ENCODE measurements around the gene KYAT1.
"Not testable (repeated sequence)": the region's sequence is repeated elsewhere in the genome, so short reads cannot be mapped to it uniquely, and the experiment has no call there.

The KYAT1 gene

DNA sequence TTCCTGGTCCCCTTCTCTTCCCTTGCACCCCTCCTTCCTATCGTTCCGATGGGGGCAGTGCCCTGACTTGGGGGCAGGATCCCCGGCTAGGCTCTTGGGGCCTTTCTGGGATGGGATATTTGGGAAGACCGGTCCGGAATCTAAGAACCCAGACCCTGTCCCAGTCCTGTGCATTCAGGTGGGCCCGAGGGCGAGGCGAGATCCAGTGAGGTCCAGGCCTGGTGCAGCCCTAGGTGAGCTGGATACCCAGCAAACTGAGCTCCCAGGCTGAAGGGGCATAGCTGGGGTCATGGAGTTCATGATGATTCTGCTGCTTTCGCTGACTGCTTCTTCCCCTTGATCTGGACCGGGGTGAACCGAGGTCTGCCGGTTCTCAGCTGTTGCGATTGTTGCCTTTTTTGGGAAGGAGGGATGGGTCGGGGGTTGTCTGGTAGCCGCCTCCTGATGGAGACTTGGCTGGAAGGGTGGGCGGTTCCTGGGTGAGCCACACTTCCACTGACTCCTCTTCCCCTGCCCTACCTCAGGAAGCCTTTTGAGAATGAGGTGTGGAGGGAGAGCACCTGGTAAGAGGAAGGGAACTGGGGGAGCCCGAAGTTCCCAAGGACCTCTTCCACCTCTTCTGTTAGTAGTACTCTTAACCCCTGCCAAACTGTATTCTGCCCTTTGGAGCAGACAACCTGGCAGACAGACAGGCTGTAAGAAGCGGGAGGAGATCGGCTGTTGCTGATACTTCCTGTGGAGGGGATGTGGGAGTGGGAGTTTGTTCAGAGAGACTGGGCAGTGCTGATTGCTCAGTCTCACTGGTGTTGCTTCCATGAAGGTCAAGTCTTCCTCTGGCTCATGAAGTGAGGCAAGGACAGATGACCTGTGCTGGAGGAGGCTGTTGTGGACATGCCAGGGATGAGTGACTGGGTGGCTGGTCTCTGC is 1.2 kb upstream of the KYAT1 start:
- DNase-seq: no peak

DNA sequence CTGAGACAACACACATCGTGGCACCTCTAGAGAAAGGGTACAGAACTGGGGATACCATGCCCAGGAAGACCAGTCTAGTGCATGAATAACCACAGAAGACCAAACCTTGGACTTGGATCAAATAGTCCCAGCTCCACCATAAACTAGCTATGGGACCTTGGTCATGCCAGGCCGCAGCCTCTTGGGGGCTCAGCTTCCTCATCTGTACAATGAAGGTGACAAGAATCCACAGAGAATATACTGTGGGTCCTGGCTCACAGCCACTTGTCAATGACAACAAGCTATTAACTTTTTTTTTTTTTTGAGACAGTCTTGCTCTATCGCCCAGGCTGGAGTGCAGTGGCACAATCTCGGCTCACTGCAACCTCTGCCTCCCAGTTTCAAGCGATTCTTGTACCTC is 3.9 kb downstream of the KYAT1 start:
- DNase-seq: no peak

DNA sequence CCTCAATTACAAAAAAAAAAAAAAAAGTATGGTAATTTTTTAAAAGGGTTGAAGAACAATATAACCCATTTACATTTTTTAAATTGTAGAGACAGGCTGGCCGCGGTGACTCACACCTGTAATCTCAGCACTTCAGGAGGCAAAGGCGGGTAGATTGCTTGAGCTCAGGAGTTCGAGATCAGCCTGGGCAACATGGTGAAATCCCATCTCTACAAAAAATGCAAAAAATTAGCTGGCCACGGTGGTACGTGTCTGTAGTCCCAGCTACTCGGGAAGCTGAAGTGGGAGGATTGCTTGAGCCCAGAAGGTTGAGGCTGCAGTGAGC is 10.8 kb downstream of the KYAT1 start:
- DNase-seq: not testable (repeated sequence)

DNA sequence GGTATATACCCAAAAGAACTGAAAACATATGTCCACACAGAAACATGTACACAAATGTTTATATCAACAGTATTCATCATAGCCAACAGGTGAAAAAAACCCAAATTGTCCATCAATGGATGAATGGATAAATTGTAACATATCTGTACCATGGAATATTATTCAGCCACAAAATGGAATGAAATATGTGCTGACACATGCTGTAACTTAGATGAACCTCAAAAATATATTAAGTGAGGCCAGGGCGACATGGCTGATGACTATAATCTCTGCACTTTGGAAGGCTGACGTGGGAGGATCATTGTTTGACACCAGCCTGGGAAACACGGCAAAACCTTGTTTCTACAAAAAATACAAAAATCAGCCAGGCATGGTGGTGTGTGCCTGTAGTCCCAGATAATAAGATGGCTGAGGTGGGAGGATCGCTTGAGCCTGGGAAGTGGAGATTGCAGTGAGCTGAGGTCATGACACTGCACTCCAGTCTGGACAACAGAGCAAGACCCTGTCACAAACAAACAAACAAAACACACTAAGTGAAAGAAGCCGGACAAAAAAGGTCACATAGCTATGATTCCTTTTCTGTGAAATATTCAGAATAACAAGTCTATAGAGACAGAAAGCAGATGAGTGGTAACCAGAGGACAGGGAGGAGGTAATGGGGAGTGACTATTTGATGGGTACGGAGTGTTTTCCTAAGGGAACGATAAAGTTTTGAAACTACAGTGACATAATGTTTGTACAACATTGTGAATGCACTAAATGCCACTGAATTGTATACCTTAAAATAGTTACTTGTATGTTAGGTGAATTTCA is 11.4 kb downstream of the KYAT1 start:
- no peak for DNase-seq

DNA sequence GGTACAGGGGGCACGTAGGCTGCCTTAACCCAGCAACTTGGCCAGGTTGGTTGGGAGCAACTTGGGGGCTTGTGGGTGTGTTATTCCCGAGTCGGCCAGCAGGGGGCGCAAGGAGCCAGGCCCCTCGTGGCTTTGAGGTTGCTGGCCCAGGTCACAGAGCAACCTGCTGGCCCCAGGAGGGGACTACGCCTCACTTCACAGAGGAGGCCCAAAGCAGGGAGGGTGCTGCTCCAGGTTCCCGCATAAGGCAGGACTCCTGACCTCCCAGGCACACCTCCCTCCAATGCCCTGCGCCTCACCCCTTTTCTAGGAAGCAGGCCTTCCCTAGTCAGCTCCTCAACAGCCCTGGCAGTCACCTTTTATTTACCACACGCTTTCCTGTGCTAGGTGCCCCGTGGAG is 18.1 kb downstream of the KYAT1 start:
- peak; percentile 74 for DNase-seq

DNA sequence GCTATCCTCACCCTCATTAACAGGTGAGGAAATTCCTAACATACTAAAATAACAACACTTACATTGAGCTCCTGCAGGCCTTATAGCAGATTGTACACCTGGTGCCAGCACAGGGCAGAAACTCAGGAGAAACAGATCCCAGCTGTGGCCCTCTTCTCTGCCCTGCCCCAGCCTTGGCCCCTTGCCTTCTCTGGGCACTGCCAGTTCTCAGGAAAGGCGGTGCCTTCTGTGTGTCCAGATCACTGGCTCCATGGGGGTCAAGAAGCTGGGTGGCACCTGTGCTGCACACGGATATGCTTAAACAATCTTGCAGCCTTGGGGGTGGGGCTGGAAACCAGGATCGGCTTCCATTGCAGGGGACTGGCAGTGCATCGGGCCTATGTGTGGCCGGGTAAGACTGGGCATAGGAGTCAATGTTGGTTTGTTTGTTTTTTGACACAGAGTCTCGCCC is 19.3 kb downstream of the KYAT1 start:
- DNase-seq: no peak

DNA sequence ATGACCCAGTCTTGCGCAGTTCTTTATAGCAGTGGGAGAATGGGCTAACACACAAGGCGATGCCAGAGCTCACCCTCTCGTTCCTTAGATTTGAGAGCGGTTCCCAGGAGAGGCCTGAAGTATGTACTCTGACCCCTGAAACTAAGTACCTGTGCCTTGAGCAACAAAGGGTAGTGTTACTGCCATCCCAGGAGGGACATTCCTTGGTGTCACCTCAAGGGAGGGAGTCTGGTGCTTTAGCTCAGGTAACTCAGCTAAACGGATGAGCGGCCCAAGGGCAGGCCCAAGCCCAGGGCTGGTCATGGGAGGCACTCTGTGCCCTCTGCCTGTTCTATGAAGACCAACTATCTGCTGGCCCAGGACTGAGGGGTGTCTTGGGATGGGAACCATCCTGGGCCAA is 20.2 kb downstream of the KYAT1 start:
- DNase-seq: no peak

DNA sequence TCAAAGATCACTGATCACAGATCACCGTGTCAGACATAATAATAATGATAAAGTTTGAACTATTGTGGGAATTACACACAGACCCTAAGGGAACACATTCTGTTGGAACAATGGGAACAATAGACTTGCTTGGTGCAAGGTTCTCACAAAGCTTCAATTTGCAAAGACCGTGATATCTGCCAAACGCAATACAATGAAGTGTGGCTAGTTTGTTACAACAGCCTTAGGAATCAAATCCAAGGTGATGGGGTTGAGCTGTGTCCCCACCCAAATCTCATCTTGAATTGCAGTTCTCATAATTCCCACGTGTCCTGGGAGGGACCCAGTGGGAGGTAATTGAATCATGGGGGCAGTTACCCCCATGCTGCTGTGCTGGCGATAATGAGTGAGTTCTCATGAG is 20.8 kb downstream of the KYAT1 start:
- DNase-seq: no peak

DNA sequence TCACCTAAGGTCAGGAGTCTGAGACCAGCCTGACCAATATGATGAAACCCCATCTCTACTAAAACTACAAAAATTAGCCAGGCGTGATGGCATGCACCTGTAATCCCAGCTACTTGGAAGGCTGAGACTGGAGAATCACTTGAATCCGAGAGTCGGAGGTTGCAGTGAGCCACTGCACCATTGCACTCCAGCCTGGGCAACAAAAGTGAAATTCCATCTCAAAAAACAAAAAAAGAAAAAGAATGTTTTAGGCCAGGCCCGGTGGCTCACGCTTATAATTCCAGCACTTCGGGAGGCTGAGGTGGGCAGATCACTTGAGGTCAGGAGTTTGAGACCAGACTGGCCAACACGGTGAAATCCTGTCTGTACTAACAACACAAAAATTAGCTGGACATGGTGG is 23.3 kb downstream of the KYAT1 start:
- not testable (repeated sequence) for DNase-seq

DNA sequence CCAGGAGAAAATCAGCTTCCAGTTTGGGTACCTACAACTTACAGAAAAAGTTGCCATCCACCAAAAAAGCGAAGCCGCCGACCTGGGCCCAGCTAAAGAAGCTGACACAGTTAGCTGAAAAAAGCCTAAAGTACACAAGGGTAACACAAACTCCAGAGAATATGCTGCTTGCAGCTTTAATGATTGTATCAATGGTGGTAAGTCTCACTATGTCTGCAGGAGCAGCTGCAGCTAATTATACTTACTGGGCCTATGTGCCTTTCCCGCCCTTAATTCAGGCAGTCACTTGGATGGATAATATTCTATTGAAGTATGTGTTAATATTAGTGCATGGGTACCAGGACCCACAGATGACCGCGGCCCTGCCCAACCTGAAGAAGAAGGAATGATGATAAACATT is 27.3 kb downstream of the KYAT1 start:
- not testable (repeated sequence) for DNase-seq

DNA sequence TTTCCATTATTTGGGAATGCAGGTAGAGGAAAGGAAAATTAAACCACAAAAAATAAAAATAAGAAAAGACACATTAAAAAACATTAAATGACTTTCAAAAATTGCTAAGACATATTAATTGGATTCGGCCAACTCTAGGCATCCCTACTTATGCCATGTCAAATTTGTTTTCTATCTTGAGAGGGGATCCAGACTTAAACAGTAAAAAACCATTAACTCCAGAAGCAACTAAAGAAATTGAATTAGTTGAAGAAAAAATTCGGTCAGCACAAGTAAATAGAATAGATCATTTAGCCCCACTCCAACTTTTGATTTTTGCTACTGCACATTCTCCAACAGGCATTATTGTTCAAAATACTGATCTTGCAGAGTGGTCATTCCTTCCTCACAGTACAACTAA is 29.1 kb downstream of the KYAT1 start:
- not testable (repeated sequence) for DNase-seq

DNA sequence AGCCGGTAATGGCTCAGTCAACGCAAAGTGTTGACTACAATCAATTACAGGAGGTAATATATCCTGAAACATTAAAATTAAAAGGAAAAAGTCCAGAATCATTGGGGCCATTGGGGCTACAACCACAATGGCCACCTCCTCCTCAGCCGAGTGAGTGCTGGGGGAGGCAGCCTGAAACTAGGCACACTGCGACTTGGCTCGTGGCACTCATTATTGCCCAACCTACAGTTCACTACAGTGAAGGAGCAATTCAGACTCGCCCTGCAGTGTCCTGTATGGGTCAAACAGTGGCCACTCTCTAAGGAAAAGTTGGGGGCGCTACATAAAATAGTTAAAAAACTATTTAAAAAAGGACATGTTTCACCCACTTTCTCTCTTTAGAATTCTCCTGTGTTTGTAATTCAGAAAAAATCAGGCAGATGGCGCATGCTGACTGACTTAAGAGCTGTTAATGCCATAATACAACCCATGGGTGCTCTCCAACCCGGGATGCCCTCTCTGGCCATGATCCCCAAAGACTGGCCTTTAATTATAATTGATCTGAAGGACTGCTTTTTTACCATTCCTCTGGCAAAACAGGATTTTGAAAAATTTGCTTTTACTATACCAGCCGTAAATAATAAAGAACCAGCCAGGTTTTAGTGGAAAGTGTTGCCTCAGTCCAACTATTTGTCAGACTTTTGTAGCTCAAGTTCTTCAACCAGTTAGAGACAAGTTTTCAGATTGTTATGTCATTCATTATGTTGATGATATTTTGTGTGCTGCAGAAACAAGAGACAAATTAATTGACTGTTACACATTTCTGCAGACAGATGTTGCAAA is 29.8 kb downstream of the KYAT1 start:
- peak; percentile 10 for DNase-seq

DNA sequence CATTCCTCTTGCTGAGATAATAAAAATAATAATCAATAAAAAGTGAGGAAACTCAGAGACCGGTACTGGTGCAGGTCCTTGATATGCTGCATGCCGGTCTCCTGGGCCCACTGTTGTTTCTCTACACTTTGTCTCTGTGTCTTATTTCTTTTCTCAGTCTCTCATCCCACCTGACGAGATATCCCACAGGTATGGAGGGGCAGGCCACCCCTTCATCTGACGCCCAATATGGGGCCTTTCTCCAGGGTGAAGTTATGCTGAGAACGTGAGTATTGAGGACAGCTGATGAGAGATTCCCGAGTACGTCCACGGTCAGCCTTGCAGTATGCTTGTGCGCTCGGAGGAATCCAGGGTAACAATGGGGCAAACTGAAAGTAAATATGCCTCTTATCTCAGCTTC is 30.7 kb downstream of the KYAT1 start:
- not testable (repeated sequence) for DNase-seq

DNA sequence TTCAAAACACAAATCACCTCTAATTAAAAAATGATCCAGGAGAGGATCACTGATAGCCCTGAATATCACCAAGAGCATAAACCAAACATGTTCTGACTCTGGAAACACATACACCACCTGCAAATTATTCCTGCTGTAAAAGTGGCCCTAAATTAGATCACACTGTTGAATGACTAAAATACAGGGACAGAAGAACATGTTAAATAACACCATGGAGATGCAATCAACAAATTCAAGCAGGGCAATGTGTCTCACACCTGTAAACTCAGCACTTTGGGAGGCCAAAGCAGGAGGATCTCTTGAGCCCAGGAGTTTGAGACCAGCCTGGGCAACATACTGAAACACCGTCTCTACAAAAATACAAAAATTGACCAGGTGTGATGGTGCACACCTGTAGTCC is 33.9 kb downstream of the KYAT1 start:
- DNase-seq: no peak

DNA sequence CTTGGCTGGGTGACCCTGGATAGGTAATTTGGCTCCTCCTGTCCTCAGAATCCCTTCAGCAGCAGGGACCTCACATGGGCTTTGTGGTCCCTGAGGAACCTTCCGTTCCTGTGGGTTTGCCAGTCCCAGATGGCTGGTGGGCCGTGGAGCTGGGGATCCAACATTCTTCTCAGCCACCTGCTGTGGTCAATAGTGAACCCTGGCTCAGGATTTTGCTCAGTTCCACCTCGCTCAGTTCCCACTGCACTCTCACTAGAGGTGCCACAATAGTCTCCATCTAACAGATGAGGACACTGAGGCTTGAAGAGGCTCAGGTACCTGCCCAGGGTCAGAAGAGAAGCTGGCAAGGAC is 35.1 kb downstream of the KYAT1 start:
- no peak for DNase-seq

DNA sequence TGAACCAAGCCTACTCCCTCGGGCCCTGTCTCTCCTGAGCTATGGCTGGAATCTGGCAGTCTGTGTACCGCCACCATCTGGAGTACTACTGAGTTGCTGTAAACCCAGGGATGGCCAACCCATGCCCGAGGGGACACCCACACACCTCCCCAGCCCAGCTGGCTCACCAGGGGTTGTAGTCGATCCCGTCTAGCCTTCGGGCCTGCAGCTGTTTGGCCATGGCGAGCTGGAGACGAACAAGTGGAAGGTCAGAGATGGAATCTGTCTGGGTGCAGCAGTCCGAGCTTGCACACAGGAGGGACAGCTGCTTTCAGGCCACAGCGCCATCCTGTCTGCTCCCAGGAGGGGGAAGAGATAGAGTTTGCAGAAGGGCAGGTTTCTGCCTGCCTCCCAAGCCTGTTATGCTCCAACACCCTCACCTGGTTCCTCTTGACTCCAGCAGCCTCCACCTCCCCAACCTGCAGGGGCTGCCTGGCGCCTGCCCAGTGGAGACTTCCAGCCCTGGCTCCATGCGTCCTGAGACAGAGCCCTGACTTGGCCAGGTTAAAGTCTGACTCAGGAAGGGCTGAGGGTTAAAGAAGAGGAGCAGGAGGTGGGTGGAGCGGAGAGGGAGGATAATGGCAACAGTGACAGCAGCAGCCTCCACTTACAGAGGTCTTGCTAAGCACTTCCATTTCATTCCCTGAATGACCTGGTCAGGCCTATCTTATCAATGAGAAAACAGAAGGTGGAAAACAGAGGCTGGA is 36.4 kb downstream of the KYAT1 start:
- DNase-seq: no peak

DNA sequence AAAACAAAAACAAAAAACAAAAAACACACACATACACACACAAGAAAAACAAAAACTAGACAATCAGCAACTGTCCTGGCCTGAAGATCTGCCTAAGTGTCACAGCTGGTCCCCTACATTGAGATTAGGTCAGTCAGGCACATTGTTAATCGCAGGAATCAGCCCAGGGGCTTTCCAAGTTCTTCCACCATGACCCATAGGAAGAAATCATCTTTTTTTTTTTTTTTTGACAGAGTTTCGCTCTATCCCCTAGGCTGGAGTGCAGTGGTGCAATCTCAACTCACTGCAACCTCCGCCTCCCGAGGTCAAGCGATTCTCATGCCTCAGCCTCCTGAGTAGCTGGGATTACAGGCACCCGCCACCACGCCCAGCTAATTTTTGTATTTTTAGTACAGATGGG is 38.6 kb downstream of the KYAT1 start:
- not testable (repeated sequence) for DNase-seq

DNA sequence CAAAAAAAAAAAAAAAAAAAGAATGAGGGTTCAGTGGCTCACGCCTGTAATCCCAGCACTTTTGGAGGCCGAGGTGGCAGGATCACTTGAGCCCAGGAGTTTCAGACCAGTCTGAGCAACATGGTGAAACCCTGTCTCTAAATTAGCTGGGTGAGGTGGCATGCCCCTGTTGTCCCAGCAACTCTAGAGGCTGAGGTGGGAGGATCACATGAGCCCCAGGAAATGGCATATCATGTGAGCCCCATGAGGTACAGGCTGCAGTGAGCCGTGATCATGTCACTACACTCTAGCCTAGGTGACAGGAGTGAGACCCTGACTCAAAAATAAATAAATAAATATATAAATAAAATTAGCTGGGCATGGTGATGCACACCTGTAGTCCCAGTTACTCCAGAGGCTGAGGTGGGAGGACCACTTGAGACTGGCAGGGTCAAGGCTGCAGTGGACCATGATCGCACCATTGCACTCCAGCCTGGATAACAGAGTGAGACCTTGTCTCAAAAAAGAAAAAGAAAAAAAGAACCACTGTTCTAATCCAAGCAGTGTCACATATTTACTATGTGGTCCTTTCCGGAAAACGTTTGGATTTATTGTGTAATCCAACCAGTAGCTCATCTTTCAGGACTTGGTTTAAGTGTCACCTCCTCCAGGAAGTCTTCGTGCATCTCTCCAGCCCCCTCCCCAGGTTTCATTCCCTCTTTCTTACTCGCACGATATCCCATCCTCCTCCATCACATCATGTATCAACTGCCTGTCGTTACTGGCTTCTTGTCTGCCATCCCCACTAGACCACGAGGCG is 39.9 kb downstream of the KYAT1 start:
- no peak for DNase-seq

DNA sequence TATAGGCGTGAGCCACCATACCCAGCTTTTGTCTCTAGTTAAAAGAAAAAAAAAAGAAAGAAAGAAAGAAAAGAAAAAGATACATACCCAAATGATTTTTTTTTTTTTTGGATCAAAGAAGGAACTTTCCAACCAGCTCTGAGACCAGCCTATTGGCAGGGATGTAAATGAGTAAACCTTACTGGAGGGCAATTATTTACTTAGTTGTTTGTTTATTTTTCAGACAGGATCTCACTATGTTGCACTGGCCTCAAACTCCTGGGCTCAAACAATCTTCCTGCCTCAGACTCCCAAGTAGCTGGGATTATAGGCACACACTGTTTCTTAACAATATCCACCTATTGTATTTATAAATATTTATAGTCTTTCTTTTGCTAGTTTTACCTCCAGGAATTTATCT is 41.2 kb downstream of the KYAT1 start:
- DNase-seq: no peak

DNA sequence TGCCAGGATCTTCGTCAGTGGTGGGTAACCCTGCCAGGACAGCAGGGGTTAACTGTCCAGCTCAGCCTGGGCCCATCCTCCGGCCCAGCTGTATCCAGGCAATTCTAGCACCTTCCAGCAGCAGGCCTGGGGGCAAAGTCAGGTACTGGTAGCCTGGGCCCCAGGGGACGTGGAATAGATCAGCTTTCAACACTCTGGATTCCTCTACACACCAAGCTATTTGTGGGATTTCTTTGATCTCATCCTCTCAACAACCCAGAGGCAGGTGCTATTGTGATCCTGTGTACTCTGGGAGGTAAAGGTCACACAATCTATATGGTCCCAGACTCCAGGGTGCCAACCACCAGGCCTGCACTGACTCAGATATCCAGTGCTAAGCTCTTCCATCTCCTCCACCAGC is 43.4 kb downstream of the KYAT1 start:
- DNase-seq: no peak

DNA sequence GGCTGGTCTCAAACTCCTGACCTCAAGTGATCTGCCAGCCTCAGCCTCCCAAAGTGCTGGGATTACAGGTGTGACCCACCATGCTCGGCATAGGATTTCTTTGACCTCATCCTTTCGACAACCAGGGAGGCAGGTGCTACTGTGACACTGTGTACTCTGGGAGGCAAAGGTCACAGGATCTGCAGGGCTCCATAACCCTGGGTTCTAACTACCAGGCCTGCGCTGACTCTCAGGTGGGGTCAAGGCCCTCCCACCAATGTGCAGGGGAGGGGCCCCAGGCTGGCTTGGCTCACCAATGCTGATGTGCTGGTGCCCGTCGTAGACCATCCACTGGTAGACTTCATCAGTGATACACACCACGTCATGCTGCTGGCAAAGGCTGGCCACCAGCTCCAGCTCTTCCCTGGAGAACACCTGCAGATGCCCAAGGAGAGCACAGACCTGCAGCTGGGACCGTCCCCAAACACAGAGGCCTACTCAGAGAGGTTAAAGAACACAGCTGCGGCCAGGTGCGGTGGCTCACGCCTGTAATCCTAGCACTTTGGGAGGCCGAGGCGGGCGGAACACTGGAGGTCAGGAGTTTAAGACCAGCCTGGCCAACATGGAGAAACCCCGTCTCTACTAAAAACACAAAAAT is 45.1 kb downstream of the KYAT1 start:
- no peak for DNase-seq

Measured in CD4-positive, alpha-beta T cell treated with Interleukin-4 for 4 hours (primary cell).